ENCODE measurements around the gene ADPRS.

The ADPRS gene

DNA sequence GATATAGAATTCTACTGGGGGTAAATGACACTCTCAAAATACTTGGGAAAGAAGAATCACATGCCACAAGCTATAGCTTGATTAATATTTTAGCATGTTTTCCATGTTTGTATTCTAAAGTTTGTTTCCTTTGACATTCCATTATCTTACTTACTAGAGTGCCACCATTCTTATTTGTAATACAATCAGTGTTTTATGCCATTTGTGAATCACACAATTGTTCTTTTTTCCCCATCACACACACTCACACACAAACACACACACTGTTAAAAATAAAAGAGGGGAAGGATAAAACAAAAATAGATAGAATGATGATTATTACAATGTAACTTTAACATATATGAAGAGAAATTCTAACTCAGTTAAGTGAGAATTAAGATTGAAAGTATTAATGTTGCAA is 20.8 kb upstream of the ADPRS start:
- TF ChIP-seq, protein P1, sequence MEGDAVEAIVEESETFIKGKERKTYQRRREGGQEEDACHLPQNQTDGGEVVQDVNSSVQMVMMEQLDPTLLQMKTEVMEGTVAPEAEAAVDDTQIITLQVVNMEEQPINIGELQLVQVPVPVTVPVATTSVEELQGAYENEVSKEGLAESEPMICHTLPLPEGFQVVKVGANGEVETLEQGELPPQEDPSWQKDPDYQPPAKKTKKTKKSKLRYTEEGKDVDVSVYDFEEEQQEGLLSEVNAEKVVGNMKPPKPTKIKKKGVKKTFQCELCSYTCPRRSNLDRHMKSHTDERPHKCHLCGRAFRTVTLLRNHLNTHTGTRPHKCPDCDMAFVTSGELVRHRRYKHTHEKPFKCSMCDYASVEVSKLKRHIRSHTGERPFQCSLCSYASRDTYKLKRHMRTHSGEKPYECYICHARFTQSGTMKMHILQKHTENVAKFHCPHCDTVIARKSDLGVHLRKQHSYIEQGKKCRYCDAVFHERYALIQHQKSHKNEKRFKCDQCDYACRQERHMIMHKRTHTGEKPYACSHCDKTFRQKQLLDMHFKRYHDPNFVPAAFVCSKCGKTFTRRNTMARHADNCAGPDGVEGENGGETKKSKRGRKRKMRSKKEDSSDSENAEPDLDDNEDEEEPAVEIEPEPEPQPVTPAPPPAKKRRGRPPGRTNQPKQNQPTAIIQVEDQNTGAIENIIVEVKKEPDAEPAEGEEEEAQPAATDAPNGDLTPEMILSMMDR (conservative IDR thresholded peaks at IDR 0.05; ENCODE audit: low read length) = no peak
- H3K4me3 ChIP-seq (ENCODE audit: low read length) = no peak overlapping the region
- DNase-seq (ENCODE audit: low read depth) = no peak

DNA sequence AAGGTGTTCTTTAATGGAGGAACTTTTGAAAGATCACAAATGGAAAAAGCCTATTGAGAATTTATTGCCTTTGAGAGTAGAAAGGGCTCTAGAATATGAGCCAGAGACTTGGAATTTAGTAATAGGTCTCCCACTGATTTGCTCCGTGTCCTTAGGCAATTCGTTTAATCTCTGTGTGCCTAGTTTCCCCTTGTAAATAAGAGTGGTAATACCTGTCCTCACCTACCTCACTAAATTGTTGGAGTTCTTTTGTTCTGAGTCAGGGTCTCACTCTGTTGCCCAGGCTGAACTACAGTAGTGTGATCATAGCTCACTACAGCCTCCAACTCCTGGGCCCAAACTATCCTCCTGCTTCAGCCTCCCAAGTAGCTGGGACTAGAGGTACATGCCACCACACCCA is 19.8 kb upstream of the ADPRS start:
- H3K4me3 ChIP-seq (ENCODE audit: low read length) = no peak overlapping the region
- DNase-seq (ENCODE audit: low read depth) = no peak
- TF ChIP-seq, protein P1 (conservative IDR thresholded peaks at IDR 0.05; ENCODE audit: low read length) = no peak

GRCh38 chr1:36070349-36070748 is 18.3 kb upstream of the ADPRS start:
- DNase-seq (ENCODE audit: low read depth) = no peak
- TF ChIP-seq, protein P1 (conservative IDR thresholded peaks at IDR 0.05; ENCODE audit: low read length) = no peak
- H3K4me3 ChIP-seq (ENCODE audit: low read length) = no peak overlapping the region

- H3K4me3 ChIP-seq (ENCODE audit: low read length) = no peak overlapping the region
- DNase-seq (ENCODE audit: low read depth) = no peak
- TF ChIP-seq, protein P1 (conservative IDR thresholded peaks at IDR 0.05; ENCODE audit: low read length) = no peak
Observed at GRCh38 chr1:36076979-36077573, 11.6 kb upstream of the ADPRS start.

GRCh38 chr1:36080236-36080635 is 8.5 kb upstream of the ADPRS start:
- TF ChIP-seq, protein P1 (conservative IDR thresholded peaks at IDR 0.05; ENCODE audit: low read length) = no peak
- no peak for DNase-seq (ENCODE audit: low read depth)
- no peak overlapping the region for H3K4me3 ChIP-seq (ENCODE audit: low read length)

DNA sequence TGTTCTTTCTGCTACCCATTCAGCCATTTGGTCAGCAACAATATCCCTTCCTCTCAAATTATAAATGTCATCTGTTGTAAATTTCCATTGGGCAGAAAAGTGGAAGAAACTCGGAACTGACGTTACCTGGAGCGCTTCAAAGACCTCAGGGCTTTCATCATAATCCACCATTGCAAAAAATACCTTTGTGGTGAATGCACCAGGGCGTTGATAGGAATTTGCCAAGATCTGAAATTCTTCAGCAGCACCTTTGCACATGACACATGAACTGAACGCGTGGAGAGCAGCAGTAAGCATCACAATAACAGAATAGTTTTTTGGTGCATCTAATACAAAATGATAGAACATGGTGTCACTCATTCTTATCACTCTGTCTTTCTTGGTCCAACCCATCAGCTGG is 7.9 kb upstream of the ADPRS start:
- no peak for DNase-seq (ENCODE audit: low read depth)
- TF ChIP-seq, protein P1 (conservative IDR thresholded peaks at IDR 0.05; ENCODE audit: low read length) = no peak
- no peak overlapping the region for H3K4me3 ChIP-seq (ENCODE audit: low read length)

GRCh38 chr1:36081926-36082485 is 6.7 kb upstream of the ADPRS start:
- TF ChIP-seq, protein P1 (conservative IDR thresholded peaks at IDR 0.05; ENCODE audit: low read length) = no peak
- no peak overlapping the region for H3K4me3 ChIP-seq (ENCODE audit: low read length)
- DNase-seq (ENCODE audit: low read depth) = no peak
